NCI-H774 (cell line): ENCODE data around the gene TNN.
A peak's percentile ranks its signal among the peaks of the same experiment; 100 is the strongest.

Experiments
- DNase-seq: peaks from one replicate; lab custom pipeline; 2025; lab: John Stamatoyannopoulos, UW

The TNN gene

DNA sequence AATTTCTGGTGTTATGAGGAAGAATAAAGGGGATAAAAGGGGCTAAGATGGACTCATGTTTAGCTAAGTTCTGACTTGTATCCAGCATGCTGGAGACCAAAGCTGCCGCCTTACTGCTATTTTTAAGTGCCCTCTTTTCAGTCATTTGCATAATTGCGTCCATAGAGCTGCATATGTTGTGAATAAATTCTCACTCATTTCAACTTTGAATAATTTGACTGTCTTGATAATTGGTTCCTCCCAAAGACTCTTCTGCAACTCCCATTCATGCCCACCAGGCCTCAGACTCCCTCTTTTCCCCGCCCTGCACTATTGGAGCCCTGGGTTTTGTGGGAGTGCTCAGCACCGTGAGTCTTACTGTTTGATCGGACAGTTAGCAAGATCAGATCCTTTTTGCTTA lies 79.9 kb downstream of the TNN start:
- DNase-seq, result no peak

- DNase-seq, result no peak
Measured at GRCh38 chr1:175148068-175148467, 80.4 kb downstream of the TNN start.

GRCh38 chr1:175150596-175151319 lies 83.1 kb downstream of the TNN start:
- no peak for DNase-seq

DNA sequence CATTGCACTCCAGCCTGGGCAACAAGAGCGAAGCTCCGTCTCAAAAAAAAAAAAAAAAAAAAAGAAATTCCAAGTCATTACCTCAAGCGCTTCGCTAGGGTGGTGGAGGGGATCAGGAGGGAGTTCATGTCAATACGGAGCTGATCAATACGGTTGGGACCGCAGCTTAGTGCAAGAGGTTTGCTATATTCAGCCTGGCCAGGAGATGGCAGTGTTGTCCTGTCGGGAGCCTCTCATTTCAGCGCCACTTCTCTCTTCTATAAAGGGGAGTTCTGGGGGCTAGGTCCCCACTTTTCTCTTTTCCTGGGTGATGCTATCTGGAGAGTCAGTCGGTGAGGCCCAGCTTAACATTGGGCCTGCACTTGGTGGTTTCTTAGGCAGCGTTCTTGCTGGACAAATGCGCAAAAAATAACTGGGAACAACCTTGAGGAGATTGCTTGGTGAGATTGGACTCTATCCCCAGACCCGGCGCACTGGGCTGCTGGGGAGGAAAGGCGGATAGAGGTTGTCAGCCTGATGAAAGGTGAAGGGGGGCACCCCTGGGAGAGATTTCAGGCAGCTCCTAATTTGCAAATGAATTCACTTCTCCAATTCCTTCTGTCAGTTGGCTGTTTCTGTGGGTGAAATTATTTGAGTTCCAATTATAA lies 84.5 kb downstream of the TNN start:
- peak; percentile 22 for DNase-seq

- peak; percentile 46 for DNase-seq
Measured at GRCh38 chr1:175154629-175155472, 87.2 kb downstream of the TNN start.

DNA sequence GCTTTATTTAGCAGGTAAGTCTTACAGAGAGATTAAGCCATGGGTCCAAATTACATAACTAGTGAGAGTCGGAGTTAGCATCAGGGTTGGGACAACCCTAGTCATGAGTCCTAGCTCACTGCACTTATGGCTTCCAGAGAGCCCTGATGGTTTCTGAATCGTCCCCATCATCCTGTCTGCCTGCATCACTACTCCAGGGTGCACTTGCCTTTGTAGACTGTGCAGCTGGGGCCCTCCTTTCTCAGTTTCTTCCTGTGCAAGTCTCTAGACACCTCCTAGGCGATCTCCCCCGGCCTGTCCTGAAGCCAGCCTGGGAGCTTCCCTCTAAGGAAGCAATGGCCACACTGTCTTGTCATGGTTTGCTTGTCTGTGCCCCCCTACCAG lies 87.8 kb downstream of the TNN start:
- no peak for DNase-seq

DNA sequence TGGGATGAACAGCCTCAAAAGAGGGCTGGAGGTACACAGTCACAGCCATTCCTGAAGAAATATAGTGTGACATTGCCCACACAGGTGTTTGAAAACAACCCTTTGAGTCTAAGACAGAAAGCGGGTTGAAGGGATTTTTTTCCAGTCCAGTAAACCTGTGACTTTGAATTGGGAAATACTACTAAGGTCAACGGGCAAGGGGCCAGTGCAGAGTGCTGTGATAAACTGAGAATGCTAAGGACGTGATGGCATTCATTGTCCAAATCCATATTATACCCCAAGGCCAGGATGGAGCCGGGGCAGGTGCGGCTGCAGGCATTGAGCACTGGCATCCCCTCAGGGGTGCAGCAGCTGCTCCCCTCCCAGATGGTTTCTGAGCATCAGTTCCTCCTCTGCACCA lies 88.3 kb downstream of the TNN start:
- DNase-seq, result no peak

- DNase-seq, result no peak
Measured at GRCh38 chr1:175157200-175157599, 89.6 kb downstream of the TNN start.

GRCh38 chr1:175158170-175158591 lies 90.5 kb downstream of the TNN start:
- DNase-seq, result no peak

DNA sequence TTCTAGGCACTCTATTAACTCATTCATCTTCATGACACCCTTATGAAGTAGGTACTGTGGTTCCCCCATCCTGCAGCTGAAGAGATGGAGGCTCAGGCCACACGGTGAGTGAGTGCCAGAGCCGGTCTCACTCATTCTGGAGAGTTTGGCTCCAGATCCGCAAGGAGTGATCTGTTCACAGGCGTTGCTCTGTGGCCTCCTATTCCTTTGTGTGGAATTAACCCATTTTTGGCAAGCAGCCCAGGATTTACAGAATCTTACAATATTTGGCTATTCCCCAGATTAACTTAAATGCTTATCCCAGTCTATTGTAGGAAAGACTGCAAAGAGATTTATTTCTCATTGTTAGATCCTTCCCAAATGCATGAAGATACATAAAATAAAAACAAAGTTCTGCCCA lies 95.3 kb downstream of the TNN start:
- DNase-seq, result no peak

DNA sequence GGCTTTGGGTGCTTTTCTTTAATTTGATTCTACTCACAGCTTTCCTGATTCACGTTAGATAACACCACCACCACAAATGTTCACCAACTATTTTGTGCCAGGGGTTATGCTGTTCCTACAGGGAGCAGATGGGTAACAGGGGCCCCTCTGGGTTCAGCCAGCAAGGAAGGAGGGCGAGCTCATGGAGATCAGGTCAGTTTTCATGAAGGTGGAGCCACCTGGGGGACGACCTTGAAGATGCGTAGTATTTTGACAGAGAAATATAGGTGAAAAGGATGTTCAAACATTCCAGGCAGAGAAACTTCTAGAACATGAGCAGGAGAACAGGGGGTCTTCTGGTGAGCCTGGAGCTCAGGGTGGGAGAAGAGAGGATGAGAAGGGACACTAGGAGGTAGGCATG lies 96.1 kb downstream of the TNN start:
- no peak for DNase-seq

GRCh38 chr1:175164751-175165150 lies 97.1 kb downstream of the TNN start:
- no peak for DNase-seq

- no peak for DNase-seq
Measured at GRCh38 chr1:175166746-175167145, 99.1 kb downstream of the TNN start.

DNA sequence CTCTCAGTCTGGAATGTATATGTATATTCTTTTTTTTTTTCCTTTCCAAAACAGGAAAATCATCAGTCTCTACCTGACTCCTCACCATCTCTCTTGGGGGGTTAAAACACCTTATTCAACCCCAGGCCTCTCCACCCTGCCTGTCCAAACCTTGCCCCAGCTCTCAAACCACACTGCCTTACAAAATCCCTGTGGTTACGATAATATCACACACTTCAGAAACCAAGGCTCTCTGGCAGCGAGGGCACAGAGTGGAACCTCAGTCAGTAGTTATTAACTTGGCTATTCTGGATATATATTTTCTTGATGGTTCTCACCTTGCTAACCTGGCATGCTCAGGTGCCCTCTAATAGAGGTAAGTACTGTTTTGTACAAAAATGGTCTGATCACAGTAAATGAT lies 100.2 kb downstream of the TNN start:
- no peak for DNase-seq

- DNase-seq, result no peak
Measured at GRCh38 chr1:175168782-175169181, 101.1 kb downstream of the TNN start.

GRCh38 chr1:175169286-175170018 lies 101.8 kb downstream of the TNN start:
- DNase-seq, result peak; percentile 58

GRCh38 chr1:175171036-175171913 lies 103.6 kb downstream of the TNN start:
- DNase-seq, result no peak

GRCh38 chr1:175172503-175172902 lies 104.9 kb downstream of the TNN start:
- peak; percentile 75 for DNase-seq

GRCh38 chr1:175173531-175173930 lies 105.9 kb downstream of the TNN start:
- no peak for DNase-seq

DNA sequence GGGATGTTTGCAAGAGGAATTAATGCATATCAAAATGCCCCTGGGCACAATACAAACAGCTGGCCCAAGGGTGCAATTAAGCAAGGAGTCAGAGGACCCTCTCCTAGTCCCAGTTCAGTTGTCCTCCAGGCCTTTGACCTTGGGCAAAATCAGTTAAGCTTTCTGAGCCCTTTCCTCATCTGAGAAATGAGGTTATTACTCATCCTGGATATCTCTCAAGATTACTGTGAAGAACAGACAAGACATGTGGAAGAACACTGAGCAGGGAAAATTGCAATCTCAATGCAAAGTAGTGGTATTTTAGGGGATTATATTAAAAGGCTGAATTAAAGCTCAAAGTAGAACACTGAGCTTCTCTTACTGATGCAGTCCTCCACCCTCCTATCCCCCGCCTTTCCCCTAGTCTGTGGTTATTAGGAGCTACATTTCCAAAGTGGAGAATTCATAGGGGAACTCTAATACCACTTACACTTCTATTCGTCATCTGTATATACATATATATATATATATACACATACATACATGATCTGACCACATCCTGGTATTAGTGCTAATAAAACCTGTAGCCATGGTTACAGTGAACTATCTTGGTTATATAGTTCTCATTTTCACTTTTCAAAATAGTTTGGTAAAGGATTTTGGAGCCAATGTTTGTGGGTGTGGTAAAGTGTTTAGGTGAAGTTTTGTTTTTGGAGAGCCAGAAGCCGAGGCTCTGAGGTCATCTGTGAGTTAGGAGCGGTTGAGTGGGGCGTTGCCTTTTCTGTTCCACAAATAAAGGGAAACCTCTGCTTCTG lies 106.9 kb downstream of the TNN start:
- DNase-seq, result no peak
